HEK293 (cell line): ENCODE results near the gene MARVELD3.

Experiments used
- CTCF ChIA-PET: fragments of 350-600 bp; formaldehyde crosslinking; extraction: SDS; loops from one replicate; lab custom pipeline; 2021; ENCODE audit warnings: antibody characterized with exemption; lab: Yijun Ruan, JAX
- POLR2A ChIA-PET: fragments of 300-600 bp; formaldehyde crosslinking; extraction: SDS; loops from one replicate; lab custom pipeline; 2020; ENCODE audit warnings: antibody characterized with exemption, inconsistent platforms; lab: Yijun Ruan, JAX
- H3K27ac ChIP-seq: fragments of 200-500 bp; sonication (Bioruptor generic); 2 replicates; pipeline ENCODE4 v1.5.1; 2014; ENCODE audit warnings: low read depth, low read length, control low read depth, inconsistent platforms; ENCODE audit errors: extremely low read depth
- H3K36me3 ChIP-seq, 2 experiments: fragments of 200-500 bp in 1 of 2; sonication (Bioruptor generic) in 1 of 2; 1 replicate in 1 of 2; 2 replicates in 1 of 2; pipeline ENCODE4 v1.5.1; 2014 to 2017; ENCODE audit warnings: inconsistent platforms in 2 of 2, low read length in 2 of 2; ENCODE audit not compliant: control insufficient read depth in 2 of 2, insufficient read depth in 1 of 2
- H3K4me1 ChIP-seq: fragments of 200-500 bp; sonication (Bioruptor generic); 2 replicates; pipeline ENCODE4 v1.5.1; 2014; ENCODE audit warnings: mild to moderate bottlenecking, low read length, inconsistent platforms; ENCODE audit not compliant: control insufficient read depth, insufficient read depth
- H3K4me3 ChIP-seq: 2 replicates; pipeline ENCODE4 v1.5.1; 2011; ENCODE audit warnings: low read depth, mild to moderate bottlenecking, control low read depth, low read length, moderate library complexity
- H3K9me3 ChIP-seq: fragments of 200-500 bp; sonication (Bioruptor generic); 2 replicates; pipeline ENCODE4 v1.5.1; 2014; ENCODE audit warnings: low read depth, low read length, inconsistent platforms; ENCODE audit not compliant: control insufficient read depth, insufficient read depth
- KLF16 ChIP-seq: fragments of 450-650 bp; formaldehyde crosslinking; IDR thresholded peaks from 2 replicates; pipeline ENCODE4 v1.5.1; 2017; ENCODE audit warnings: missing biosample characterization, missing genetic modification characterization
- KLF7 ChIP-seq: fragments of 450-650 bp; formaldehyde crosslinking; IDR thresholded peaks from 2 replicates; pipeline ENCODE4 v1.5.1; 2016; ENCODE audit warnings: missing biosample characterization, missing genetic modification characterization, borderline replicate concordance
- OSR2 ChIP-seq: fragments of 450-650 bp; formaldehyde crosslinking; IDR thresholded peaks from 2 replicates; pipeline ENCODE4 v1.5.1; 2016; ENCODE audit warnings: missing biosample characterization, missing genetic modification characterization
- PRDM10 ChIP-seq: fragments of 450-650 bp; formaldehyde crosslinking; IDR thresholded peaks from 2 replicates; pipeline ENCODE4 v1.5.1; 2016; ENCODE audit warnings: missing biosample characterization, missing genetic modification characterization
- SETDB1 ChIP-seq: IDR thresholded peaks from one replicate; pipeline ENCODE4 v1.6.1; 2017; ENCODE audit warnings: mild to moderate bottlenecking, low read length, moderate library complexity, mixed read lengths; ENCODE audit not compliant: insufficient read length
- ZBTB11 ChIP-seq: fragments of 450-650 bp; formaldehyde crosslinking; conservative IDR thresholded peaks from 2 replicates; pipeline ENCODE4 v1.5.1; 2016; ENCODE audit warnings: low read depth, missing biosample characterization, missing genetic modification characterization
- ZBTB20 ChIP-seq: fragments of 450-650 bp; formaldehyde crosslinking; IDR thresholded peaks from 2 replicates; pipeline ENCODE4 v1.5.1; 2016; ENCODE audit warnings: missing biosample characterization, missing genetic modification characterization
- ZBTB48 ChIP-seq: fragments of 450-650 bp; formaldehyde crosslinking; IDR thresholded peaks from 2 replicates; pipeline ENCODE4 v1.5.1; 2016; ENCODE audit warnings: missing biosample characterization, missing genetic modification characterization
- ZNF24 ChIP-seq: fragments of 450-650 bp; formaldehyde crosslinking; IDR thresholded peaks from 2 replicates; pipeline ENCODE4 v1.5.1; 2016; ENCODE audit warnings: missing biosample characterization, missing genetic modification characterization
- ZNF280D ChIP-seq: fragments of 450-650 bp; formaldehyde crosslinking; IDR thresholded peaks from 2 replicates; pipeline ENCODE4 v1.5.1; 2016; ENCODE audit warnings: missing biosample characterization, missing genetic modification characterization
- ZNF558 ChIP-seq: fragments of 450-650 bp; formaldehyde crosslinking; IDR thresholded peaks from 2 replicates; pipeline ENCODE4 v1.5.1; 2016; ENCODE audit warnings: missing biosample characterization, missing genetic modification characterization
- ZNF658 ChIP-seq: fragments of 450-650 bp; formaldehyde crosslinking; IDR thresholded peaks from 2 replicates; pipeline ENCODE4; 2016; ENCODE audit warnings: missing biosample characterization, missing genetic modification characterization
- ZXDB ChIP-seq: fragments of 450-650 bp; formaldehyde crosslinking; IDR thresholded peaks from 2 replicates; pipeline ENCODE4 v1.5.1; 2016; ENCODE audit warnings: missing biosample characterization, missing genetic modification characterization

The MARVELD3 gene

GRCh38 chr16:71673582-71673973 is 47.6 kb downstream of the MARVELD3 start (continued):
- TF ChIP-seq ZBTB11 (no peak), KLF7 (tag by site-specific recombination) (no peak), ZBTB48 (no peak), ZNF24 (tag by site-specific recombination) (no peak)

- peaks cover 32 to 79% of the 10 kb centered on the region in 2 experiments for H3K36me3 ChIP-seq
- no peak overlapping the region for H3K4me3 ChIP-seq
- TF ChIP-seq KLF16 (tag by site-specific recombination) = no peak
- TF ChIP-seq SETDB1 = no peak
- TF ChIP-seq ZNF558 (tag by site-specific recombination) = no peak
- TF ChIP-seq ZXDB = no peak
- no peak for TF ChIP-seq ZNF658 (tag by site-specific recombination)
- no peak for TF ChIP-seq PRDM10 (tag by site-specific recombination)
- H3K27ac ChIP-seq = no peak overlapping the region
- CTCF ChIA-PET = interaction anchor here (0.6 kb wide), 1 partner anchor 28 kb away, joined by 6 read pairs; no protein-coding TSS in a partner anchor
- POLR2A ChIA-PET = interaction anchor here (0.7 kb wide), 1 partner anchor 171 kb away, joined by 4 read pairs; the partner anchor contains the start of gene ATXN1L
- H3K9me3 ChIP-seq = no peaks in the 10 kb centered on the region
- no peaks in the 10 kb centered on the region for H3K4me1 ChIP-seq
Observed at GRCh38 chr16:71674229-71674628, 48.2 kb downstream of the MARVELD3 start.

- Histone ChIP-seq H3K27ac (no peak overlapping the region), H3K4me1 (no peaks in the 10 kb centered on the region), H3K36me3 (peaks cover 30 to 77% of the 10 kb centered on the region in 2 experiments), H3K9me3 (no peaks in the 10 kb centered on the region), H3K4me3 (no peak overlapping the region)
- CTCF ChIA-PET = no interaction called here
- POLR2A ChIA-PET = no interaction called here
- TF ChIP-seq ZBTB20 = no peak
- no peak for TF ChIP-seq ZNF280D (tag by site-specific recombination)
- TF ChIP-seq OSR2 (tag by site-specific recombination) = no peak
Observed at GRCh38 chr16:71675380-71675779, 49.4 kb downstream of the MARVELD3 start.
